HG03460 (cell line): ENCODE results near the gene LHFPL3.
"Not testable (repeated sequence)": the region's sequence is repeated elsewhere in the genome, so short reads cannot be mapped to it uniquely, and the experiment has no call there.

ENCODE experiments used
- ATAC-seq: cut with Tn5 transposase; IDR thresholded peaks from one replicate; pipeline ENCODE4 v1.9.1; 2021; ENCODE audit not compliant: unreplicated experiment

Gene LHFPL3

GRCh38 chr7:104480529-104480928, 152.1 kb downstream of the LHFPL3 start:
- no peak for ATAC-seq

- ATAC-seq: no peak
These were observed 154.1 kb downstream of the LHFPL3 start for GRCh38 chr7:104482362-104483037.

- no peak for ATAC-seq
These were observed 158.5 kb downstream of the LHFPL3 start for GRCh38 chr7:104486931-104487330.

GRCh38 chr7:104487642-104488041, 159.2 kb downstream of the LHFPL3 start:
- no peak for ATAC-seq

GRCh38 chr7:104497379-104497967, 169.1 kb downstream of the LHFPL3 start:
- no peak for ATAC-seq

GRCh38 chr7:104499975-104500374, 171.6 kb downstream of the LHFPL3 start:
- no peak for ATAC-seq

GRCh38 chr7:104509874-104510273, 181.5 kb downstream of the LHFPL3 start:
- no peak for ATAC-seq

GRCh38 chr7:104524853-104525252, 196.4 kb downstream of the LHFPL3 start:
- ATAC-seq: no peak

- ATAC-seq: no peak
These were observed 199.7 kb downstream of the LHFPL3 start for GRCh38 chr7:104528142-104528541.

GRCh38 chr7:104529567-104529966, 201.2 kb downstream of the LHFPL3 start:
- no peak for ATAC-seq

GRCh38 chr7:104530251-104530650, 201.8 kb downstream of the LHFPL3 start:
- ATAC-seq: no peak

- ATAC-seq: no peak
These were observed 205.7 kb downstream of the LHFPL3 start for GRCh38 chr7:104534149-104534548.

- no peak for ATAC-seq
These were observed 207.4 kb downstream of the LHFPL3 start for GRCh38 chr7:104535841-104536240.

- ATAC-seq: no peak
These were observed 208.6 kb downstream of the LHFPL3 start for GRCh38 chr7:104536956-104537355.

GRCh38 chr7:104538152-104538551, 209.7 kb downstream of the LHFPL3 start:
- no peak for ATAC-seq

GRCh38 chr7:104541897-104542296, 213.5 kb downstream of the LHFPL3 start:
- ATAC-seq: no peak

GRCh38 chr7:104548861-104549260, 220.5 kb downstream of the LHFPL3 start:
- ATAC-seq: no peak

GRCh38 chr7:104550362-104550761, 222.0 kb downstream of the LHFPL3 start:
- no peak for ATAC-seq

GRCh38 chr7:104551226-104551625, 222.8 kb downstream of the LHFPL3 start:
- ATAC-seq: no peak

- no peak for ATAC-seq
These were observed 223.7 kb downstream of the LHFPL3 start for GRCh38 chr7:104552102-104552501.

GRCh38 chr7:104553074-104553473, 224.7 kb downstream of the LHFPL3 start:
- no peak for ATAC-seq

GRCh38 chr7:104563350-104563901, 235.0 kb downstream of the LHFPL3 start:
- ATAC-seq: not testable (repeated sequence)

GRCh38 chr7:104569751-104570150, 241.3 kb downstream of the LHFPL3 start:
- no peak for ATAC-seq
